Activated B cell treated with CpG ODN at 0.5 μM for 24 hours (primary cell): ENCODE measurements around the gene NFAM1. TPM values are rescaled to one million over a fixed set of nuclear protein-coding genes. Genes with fewer than 3 reads are reported as not detected.

Source experiments
- ATAC-seq: fragments of 200-7000 bp; cut with Tn5 transposase; one replicate; pipeline ENCODE4 v1.10.0; 2021; ENCODE audit warnings: low read depth, mild to moderate bottlenecking, moderate library complexity
- CTCF ChIA-PET: fragments of 350-600 bp; sonication (Branson Sonifier 250); formaldehyde crosslinking; loops from one replicate; lab custom pipeline; 2021; ENCODE audit warnings: antibody characterized with exemption; lab: Charles Lee
- POLR2A ChIA-PET: fragments of 350-600 bp; sonication (Branson Sonifier 250); formaldehyde crosslinking; loops from one replicate; lab custom pipeline; 2021; ENCODE audit warnings: antibody characterized with exemption; lab: Charles Lee
- DNase-seq: peaks from one replicate; pipeline ENCODE4 v3.0.0; 2022
- H3K27ac Mint-ChIP-seq: one replicate; pipeline ENCODE4 v1.8.0; 2020; ENCODE audit warnings: mixed read lengths
- H3K27me3 Mint-ChIP-seq: one replicate; pipeline ENCODE4 v1.8.0; 2021; ENCODE audit warnings: mixed read lengths
- H3K36me3 Mint-ChIP-seq: one replicate; pipeline ENCODE4 v1.8.0; 2021; ENCODE audit warnings: low read depth, mixed read lengths
- H3K4me1 Mint-ChIP-seq: one replicate; pipeline ENCODE4 v1.8.0; 2021; ENCODE audit warnings: mixed read lengths
- H3K4me3 Mint-ChIP-seq: one replicate; pipeline ENCODE4 v1.8.0; 2020; ENCODE audit warnings: mild to moderate bottlenecking, mixed read lengths
- H3K9me3 Mint-ChIP-seq: one replicate; pipeline ENCODE4 v1.8.0; 2020; ENCODE audit warnings: mixed read lengths
- intact Hi-C: fragments of 100-400 bp; cut with micrococcal nuclease; formaldehyde crosslinking; loops from one replicate; pipeline ENCODE4 v1.15.1; 2024
- total RNA-seq: library from RNA; stranded (reverse); gene quantifications from 2 replicates; pipeline ENCODE4 v1.2.3, GENCODE V29; 2022
- TF ChIP-seq, protein P1 (sequence below): fragments of 200-600 bp; IDR thresholded peaks from one replicate; pipeline ENCODE4 v1.8.0; 2022; ENCODE audit warnings: antibody characterized with exemption, mild to moderate bottlenecking

The NFAM1 gene
- total RNA-seq, 1 donor from 2014 or later, result 0.18 TPM

DNA sequence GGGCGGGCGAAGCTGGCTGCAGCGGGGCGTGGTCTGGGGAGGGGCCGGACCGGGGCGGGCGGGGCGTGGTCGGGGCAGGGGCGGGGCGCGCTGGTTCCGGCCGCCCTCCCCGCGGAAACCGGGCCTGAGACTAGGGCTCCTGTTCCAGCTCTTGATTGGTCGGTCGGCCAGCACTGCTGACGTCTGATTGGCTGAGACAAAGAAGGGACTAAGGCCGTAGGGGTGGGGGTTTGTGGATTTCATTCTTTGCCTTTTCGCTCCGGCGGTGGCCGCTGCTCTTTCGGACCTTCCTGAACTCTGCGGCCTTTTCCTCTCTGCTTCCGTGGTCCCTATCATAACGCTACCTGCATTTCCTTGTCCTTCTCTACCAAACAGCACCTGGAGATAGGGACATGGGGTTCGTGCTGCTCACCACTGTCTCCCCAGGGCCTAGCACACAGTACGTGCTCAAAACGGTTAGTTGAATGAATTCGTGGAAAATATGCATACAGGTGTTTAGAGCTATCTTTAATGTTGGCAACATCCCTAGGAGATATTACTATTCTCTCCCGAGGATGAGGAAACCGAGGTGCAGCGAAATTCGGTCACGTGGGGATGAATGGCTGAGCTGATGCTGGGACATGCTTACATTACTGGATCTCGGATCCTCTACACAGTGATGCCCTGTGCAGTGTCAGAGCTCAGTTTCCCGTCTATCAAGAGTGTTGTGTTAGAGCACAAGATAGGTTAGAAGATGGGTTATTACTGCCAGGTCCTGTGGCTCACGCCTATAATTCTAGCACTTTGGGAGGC, 62.8 kb downstream of the NFAM1 start:
- intact Hi-C loops, result loop anchor here (1.0 to 2.0 kb wide), 3 partner anchors 28 to 131 kb away; no protein-coding TSS in a partner anchor
- H3K9me3 Mint-ChIP-seq, result no peaks in the 10 kb centered on the region
- peak overlapping the region; percentile 88 for H3K4me3 Mint-ChIP-seq
- no peaks in the 10 kb centered on the region for H3K36me3 Mint-ChIP-seq
- peaks cover 35% of the 10 kb centered on the region for H3K27me3 Mint-ChIP-seq
- ATAC-seq (peak; percentile 97), DNase-seq (peak; percentile 73)
- peak overlapping the region; percentile 42 for H3K27ac Mint-ChIP-seq
- ChIA-PET POLR2A (interaction anchor here (0.5 to 1.5 kb wide), 5 partner anchors 11 to 371 kb away, joined by 3 to 9 read pairs (median 5); partner anchors contain the start of genes TCF20 and WBP2NL), CTCF (interaction anchor here (1.1 to 1.3 kb wide), 2 partner anchors 28 to 75 kb away, joined by 3 read pairs; no protein-coding TSS in a partner anchor)
- TF ChIP-seq, protein P1, sequence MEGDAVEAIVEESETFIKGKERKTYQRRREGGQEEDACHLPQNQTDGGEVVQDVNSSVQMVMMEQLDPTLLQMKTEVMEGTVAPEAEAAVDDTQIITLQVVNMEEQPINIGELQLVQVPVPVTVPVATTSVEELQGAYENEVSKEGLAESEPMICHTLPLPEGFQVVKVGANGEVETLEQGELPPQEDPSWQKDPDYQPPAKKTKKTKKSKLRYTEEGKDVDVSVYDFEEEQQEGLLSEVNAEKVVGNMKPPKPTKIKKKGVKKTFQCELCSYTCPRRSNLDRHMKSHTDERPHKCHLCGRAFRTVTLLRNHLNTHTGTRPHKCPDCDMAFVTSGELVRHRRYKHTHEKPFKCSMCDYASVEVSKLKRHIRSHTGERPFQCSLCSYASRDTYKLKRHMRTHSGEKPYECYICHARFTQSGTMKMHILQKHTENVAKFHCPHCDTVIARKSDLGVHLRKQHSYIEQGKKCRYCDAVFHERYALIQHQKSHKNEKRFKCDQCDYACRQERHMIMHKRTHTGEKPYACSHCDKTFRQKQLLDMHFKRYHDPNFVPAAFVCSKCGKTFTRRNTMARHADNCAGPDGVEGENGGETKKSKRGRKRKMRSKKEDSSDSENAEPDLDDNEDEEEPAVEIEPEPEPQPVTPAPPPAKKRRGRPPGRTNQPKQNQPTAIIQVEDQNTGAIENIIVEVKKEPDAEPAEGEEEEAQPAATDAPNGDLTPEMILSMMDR, result no peak
- peaks cover 18% of the 10 kb centered on the region for H3K4me1 Mint-ChIP-seq

DNA sequence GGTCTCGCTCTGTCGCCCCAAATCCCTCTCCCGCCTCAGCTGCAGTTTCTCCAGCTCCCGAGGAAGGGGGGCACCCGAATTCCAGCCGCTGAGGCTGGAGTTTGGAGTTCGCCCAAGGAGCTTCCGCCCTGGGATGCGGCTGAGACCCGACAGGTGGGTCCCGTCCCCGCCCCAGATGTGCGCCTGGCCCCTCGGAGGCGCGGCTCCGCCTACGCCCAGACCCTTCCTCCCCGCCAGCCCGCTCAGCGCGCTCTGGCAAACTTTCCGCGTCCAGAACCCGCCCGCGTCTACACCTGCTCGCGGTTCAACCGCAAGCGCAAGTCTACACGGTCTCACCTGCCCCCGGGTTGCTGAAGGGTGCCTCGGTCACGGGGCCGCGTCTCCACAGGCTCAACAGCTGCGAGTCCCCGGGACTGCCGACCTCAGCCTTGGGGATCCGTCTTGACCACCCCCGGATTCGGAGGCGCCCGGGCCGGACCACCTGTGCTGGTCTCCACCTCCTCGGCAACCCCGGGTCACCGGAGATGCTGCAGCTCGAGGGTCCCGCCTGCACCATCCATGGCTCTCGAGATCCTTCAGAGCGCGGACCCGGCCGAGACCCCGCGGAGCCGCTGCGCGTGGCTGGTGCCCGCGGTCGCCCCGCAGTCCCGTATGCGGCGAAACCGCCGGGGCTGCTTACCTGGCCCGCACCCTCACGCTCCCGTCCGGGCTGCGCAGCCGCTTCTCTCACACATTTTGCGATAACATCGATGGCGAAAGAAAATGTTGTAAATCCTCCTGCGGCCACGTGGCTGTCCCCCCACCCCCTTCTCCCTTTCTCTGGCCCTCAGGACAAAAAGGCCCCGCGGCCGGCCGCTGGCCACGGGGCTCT, 63.6 kb downstream of the NFAM1 start:
- no peaks in the 10 kb centered on the region for H3K36me3 Mint-ChIP-seq
- intact Hi-C loops, result loop anchor here (1.0 to 2.0 kb wide), 3 partner anchors 29 to 132 kb away; no protein-coding TSS in a partner anchor
- POLR2A ChIA-PET, result interaction anchor here (0.5 to 1.5 kb wide), 5 partner anchors 12 to 561 kb away, joined by 3 to 9 read pairs (median 5); partner anchors contain the start of gene TCF20
- peaks cover 18% of the 10 kb centered on the region for H3K4me1 Mint-ChIP-seq
- ATAC-seq (peak; percentile 23), DNase-seq (no peak)
- peaks cover 34% of the 10 kb centered on the region for H3K27me3 Mint-ChIP-seq
- no peaks in the 10 kb centered on the region for H3K9me3 Mint-ChIP-seq
- H3K4me3 Mint-ChIP-seq, result peak overlapping the region; percentile 88
- H3K27ac Mint-ChIP-seq, result no peak overlapping the region
- CTCF ChIA-PET, result interaction anchor here (1.3 kb wide), 1 partner anchor 76 kb away, joined by 3 read pairs; no protein-coding TSS in a partner anchor
- TF ChIP-seq, protein P1, result no peak

- no peaks in the 10 kb centered on the region for H3K36me3 Mint-ChIP-seq
- TF ChIP-seq, protein P1, result no peak
- ATAC-seq (no peak), DNase-seq (no peak)
- ChIA-PET CTCF (no interaction called here), POLR2A (interaction anchor here (0.6 to 1.1 kb wide), 2 partner anchors 98 to 561 kb away, joined by 3 to 5 read pairs; partner anchors contain the start of gene TCF20)
- H3K4me1 Mint-ChIP-seq, result peaks cover 18% of the 10 kb centered on the region
- H3K27ac Mint-ChIP-seq, result no peak overlapping the region
- no peaks in the 10 kb centered on the region for H3K9me3 Mint-ChIP-seq
- H3K4me3 Mint-ChIP-seq, result peak overlapping the region; percentile 88
- intact Hi-C loops, result loop anchor here (2.0 kb wide), 2 partner anchors 69 to 133 kb away; no protein-coding TSS in a partner anchor
- peaks cover 34% of the 10 kb centered on the region for H3K27me3 Mint-ChIP-seq
These were observed 64.2 kb downstream of the NFAM1 start for GRCh38 chr22:42367980-42368378.

DNA sequence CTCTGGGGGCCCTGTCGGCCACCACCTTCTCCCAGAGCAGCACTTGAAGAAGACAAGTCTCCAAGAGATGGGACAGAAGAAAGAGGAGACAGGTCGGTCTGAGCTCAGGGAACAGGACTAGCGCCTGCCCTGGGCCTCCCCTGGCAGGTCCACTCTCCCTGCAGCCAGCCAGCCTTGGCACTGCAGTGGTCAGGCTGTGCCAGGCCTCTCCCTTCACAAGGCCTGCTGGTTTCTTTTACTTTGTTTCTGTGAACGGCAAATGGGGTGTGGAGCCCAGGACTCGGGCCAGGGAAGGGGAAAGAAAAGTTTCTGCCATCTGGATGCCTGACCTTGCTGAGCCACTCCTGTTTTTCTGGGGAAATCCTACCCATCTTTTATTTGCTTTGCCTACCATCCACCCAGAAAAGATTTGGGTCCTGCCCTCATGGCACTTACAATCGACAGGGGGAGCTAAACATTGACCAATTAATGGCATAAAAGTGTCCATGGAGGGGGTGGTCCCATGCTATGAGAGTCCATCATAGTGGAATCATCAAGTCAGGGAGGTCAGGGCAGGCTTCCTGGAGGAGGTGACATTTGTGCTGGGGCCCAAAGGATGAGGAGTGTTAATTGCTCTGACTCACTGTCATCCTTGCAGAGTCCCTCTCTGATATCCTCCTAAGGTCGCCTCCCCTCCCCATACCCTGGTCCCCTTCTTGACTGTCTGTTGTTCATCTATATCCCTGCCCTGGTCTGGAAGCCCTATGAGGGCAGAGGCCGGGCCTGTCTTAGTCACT, 65.2 kb downstream of the NFAM1 start:
- no peaks in the 10 kb centered on the region for H3K9me3 Mint-ChIP-seq
- H3K36me3 Mint-ChIP-seq, result no peaks in the 10 kb centered on the region
- peaks cover 41% of the 10 kb centered on the region for H3K27me3 Mint-ChIP-seq
- intact Hi-C loops, result no loop called here
- H3K4me1 Mint-ChIP-seq, result peaks cover 18% of the 10 kb centered on the region
- POLR2A ChIA-PET, result interaction anchor here (1.2 kb wide), 1 partner anchor 32 kb away, joined by 3 read pairs; no protein-coding TSS in a partner anchor
- TF ChIP-seq, protein P1, result no peak
- peak overlapping the region; percentile 58 for H3K4me3 Mint-ChIP-seq
- H3K27ac Mint-ChIP-seq, result peak overlapping the region; percentile 31
- CTCF ChIA-PET, result no interaction called here
- no peak for ATAC-seq
- no peak for DNase-seq
